GM12865 (cell line): Measurements from ENCODE around the gene NOXO1.

ENCODE experiments used
- DNase-seq: peaks from one replicate; pipeline ENCODE4 v3.0.0; 2010; ENCODE audit warnings: low read depth
- H3K4me3 ChIP-seq: 2 replicates; pipeline ENCODE4 v1.5.1; 2011; ENCODE audit warnings: mild to moderate bottlenecking, low read depth, low read length, control low read depth
- TF ChIP-seq, protein P1 (sequence below): IDR thresholded peaks from 2 replicates; pipeline ENCODE4 v1.5.1; 2011; ENCODE audit warnings: low read length, control low read depth, low read depth, inconsistent platforms; ENCODE audit not compliant: insufficient read depth; ENCODE audit errors: missing control alignments

The NOXO1 gene

DNA sequence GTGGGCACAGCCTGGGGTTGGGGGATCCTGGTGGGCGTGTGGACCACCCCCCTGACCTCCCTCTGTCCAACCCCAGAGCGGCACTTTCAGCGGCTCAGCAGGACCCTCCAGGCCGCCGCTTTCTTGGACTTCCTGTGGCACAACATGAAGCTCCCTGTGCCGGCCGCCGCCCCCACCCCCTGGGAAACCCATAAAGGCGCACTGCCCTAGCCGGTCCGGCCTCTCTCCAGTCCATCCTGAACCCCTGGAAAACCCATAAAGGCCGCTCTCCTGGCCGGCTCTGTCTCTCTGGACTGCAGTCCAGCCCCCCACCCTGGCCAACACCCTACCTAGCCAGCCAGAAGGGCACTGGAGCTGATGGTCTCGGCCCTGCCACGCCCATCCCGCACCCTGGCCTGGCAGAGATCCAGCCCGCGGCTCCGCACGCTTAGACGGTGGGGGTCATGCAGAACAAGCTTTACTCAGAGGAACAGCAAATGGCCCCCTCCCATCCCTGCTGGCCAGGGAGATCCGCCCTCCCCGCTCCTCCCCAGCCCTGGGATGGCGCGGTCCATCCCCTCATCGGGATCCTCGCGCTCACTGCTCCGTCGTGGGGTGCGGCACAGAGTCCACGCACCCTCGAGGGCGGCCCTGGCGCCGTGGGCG is 2.7 kb downstream of the NOXO1 start:
- no peak overlapping the region for H3K4me3 ChIP-seq
- TF ChIP-seq, protein P1, sequence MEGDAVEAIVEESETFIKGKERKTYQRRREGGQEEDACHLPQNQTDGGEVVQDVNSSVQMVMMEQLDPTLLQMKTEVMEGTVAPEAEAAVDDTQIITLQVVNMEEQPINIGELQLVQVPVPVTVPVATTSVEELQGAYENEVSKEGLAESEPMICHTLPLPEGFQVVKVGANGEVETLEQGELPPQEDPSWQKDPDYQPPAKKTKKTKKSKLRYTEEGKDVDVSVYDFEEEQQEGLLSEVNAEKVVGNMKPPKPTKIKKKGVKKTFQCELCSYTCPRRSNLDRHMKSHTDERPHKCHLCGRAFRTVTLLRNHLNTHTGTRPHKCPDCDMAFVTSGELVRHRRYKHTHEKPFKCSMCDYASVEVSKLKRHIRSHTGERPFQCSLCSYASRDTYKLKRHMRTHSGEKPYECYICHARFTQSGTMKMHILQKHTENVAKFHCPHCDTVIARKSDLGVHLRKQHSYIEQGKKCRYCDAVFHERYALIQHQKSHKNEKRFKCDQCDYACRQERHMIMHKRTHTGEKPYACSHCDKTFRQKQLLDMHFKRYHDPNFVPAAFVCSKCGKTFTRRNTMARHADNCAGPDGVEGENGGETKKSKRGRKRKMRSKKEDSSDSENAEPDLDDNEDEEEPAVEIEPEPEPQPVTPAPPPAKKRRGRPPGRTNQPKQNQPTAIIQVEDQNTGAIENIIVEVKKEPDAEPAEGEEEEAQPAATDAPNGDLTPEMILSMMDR = no peak
- no peak for DNase-seq

- no peak overlapping the region for H3K4me3 ChIP-seq
- TF ChIP-seq, protein P1 = no peak
- DNase-seq = no peak
Observed at GRCh38 chr16:1977875-1978268, 3.4 kb downstream of the NOXO1 start.

- no peak for DNase-seq
- TF ChIP-seq, protein P1 = no peak
- H3K4me3 ChIP-seq = no peak overlapping the region
Observed at GRCh38 chr16:1976951-1977874, 4.1 kb downstream of the NOXO1 start.

GRCh38 chr16:1976216-1976520 is 5.1 kb downstream of the NOXO1 start:
- DNase-seq = no peak
- TF ChIP-seq, protein P1 = no peak

DNA sequence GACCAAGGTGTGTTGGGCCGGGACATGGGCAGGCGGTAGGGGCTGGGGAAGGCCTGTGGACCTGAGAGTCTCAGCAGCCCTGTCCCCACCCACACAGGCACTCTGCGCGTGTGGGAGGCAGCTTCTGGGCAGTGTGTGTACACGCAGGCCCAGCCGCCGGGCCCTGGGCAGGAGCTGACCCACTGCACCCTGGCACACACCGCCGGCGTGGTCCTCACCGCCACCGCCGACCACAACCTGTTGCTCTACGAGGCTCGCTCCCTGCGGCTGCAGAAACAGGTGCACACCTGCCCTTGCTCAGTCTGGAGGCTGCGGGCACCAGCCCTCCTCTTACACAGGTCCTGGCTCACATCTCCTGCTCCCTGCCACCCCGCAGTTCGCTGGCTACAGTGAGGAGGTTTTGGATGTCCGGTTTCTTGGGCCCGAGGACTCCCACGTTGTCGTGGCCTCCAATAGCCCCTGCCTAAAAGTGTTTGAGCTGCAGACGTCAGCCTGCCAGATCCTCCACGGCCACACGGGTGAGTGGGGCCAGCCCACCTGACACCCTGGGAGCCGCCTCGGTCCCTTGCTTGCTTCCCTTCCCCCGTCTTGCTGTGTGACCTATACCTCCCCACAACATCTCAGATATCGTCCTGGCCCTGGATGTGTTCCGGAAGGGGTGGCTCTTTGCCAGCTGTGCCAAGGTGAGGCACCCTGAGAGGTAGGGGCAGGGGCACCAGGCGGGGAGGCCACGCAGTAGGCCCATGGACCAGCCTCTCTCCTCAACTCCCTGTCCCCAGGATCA is 5.6 kb downstream of the NOXO1 start:
- no peak overlapping the region for H3K4me3 ChIP-seq
- TF ChIP-seq, protein P1 = no peak
- no peak for DNase-seq

More at GRCh38 chr16:1976216-1976520, 5.1 kb downstream of the NOXO1 start:
- no peak overlapping the region for H3K4me3 ChIP-seq

DNA sequence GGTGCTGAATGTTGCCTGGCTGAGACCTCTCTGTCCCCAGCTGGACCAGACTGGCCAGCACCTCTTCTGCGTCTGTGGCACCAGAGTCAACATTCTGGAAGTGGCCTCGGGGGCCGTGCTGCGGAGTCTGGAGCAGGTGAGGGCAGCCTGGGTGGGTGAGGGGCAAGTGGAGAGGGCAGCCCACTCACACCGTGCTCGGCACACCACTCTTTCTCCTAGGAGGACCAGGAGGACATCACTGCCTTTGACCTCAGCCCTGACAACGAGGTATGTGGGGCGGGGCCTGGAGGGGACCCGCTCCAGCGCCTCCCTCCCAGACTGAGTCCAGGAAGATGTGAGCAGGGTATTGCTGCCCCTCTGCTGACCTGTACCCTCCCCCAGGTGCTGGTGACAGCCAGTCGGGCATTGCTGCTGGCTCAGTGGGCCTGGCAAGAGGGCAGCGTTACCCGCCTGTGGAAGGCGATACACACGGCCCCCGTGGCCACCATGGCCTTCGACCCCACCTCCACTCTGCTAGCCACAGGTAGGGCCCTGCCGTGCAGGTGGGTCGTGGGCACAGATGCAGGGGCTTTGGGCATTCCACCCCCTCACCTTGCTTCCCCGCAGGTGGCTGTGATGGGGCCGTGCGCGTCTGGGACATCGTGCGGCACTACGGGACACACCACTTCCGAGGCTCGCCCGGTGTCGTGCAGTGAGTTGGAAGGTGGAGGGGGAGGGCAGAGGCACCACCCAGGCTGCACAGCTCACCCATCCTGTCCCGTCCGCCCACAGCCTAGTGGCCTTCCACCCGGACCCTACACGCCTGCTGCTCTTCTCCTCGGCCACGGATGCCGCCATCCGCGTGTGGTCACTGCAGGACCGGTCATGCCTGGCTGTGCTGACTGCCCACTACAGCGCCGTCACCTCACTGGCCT is 6.9 kb downstream of the NOXO1 start:
- TF ChIP-seq, protein P1 = no peak
- DNase-seq = no peak
- no peak overlapping the region for H3K4me3 ChIP-seq
